Right kidney (tissue), 1 donor: Measurements from ENCODE around the gene RXFP2.

ENCODE experiments used
- DNase-seq: peaks from one replicate; pipeline ENCODE4 v3.0.0-alpha.2; 2016

The RXFP2 gene

DNA sequence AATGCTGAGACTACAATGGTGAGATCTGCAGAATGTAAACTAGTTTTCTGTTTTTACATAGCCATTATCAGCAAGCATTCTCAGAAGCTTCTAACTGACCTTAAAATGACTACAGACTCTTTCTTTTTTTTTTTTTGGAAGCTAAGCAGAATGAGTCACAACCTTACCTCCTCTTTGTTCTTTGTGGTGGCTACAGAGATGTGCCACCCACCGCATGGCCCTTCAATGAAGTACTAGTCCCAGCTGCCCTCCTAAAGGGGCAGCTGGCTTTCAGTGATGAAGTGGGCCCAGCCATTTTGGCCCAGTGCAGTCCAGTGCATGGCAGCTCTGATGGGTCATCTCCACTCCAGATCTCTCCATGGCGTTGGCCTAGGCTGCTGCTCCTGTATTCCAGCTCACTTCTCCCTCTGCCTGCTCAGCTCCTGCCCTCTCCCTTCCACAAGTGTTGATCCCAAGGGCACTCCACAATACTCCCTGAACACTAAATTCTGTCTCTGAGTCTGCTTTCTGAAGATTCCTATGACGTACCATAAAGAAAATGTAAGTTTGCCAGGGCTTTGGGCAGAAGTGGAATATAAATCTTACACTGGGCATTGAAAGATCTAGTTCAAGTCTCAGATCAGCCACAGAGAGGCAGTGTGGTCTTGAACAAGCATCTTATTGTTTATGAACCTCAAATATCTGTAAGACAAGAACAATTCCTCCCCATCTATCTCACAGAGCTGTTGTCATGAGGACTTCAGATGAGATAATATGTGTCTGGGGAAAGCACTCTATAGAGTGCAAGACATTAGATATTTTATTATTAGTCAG is 85.6 kb downstream of the RXFP2 start:
- no peak for DNase-seq

- DNase-seq: no peak
These were observed 87.2 kb downstream of the RXFP2 start for GRCh38 chr13:31826521-31826920.

- no peak for DNase-seq
These were observed 88.4 kb downstream of the RXFP2 start for GRCh38 chr13:31827707-31828106.

DNA sequence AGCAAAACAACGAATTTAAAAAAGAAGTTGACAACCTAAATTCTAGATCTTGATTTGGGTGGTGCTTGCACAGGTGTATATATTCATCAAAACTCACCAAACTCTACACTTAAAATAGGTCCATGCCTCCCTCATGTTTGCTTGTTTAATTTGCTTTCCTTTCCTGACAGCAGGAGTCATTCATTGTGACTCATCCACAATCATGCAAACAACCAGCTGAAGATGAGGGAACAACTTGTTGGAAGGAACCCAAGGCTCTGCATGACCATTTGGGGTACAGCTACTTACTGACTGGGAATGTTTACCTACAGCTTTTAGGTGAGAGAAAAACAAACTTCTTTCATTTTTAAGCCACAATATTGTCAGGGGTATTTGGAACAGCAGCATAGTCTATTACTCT is 96.6 kb downstream of the RXFP2 start:
- DNase-seq: no peak

DNA sequence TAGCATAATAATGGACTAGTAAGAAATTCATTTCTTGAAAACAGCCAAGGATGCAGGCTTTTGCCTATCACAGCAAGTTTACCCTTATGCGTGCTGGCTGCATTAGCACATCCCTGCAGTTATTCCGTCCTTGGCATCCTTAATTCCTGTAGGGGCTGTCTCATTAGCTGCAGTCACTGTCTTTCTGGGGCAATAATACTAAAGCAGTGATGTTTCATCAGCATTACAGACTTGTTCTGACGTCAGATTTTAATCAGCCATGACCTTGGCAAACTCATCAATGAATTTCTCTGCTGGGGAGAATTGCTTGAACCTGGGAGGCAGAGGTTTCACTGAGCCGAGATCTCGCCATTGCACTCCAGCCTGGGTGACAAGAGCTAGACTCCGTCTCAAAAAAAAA is 103.7 kb downstream of the RXFP2 start:
- no peak for DNase-seq

DNA sequence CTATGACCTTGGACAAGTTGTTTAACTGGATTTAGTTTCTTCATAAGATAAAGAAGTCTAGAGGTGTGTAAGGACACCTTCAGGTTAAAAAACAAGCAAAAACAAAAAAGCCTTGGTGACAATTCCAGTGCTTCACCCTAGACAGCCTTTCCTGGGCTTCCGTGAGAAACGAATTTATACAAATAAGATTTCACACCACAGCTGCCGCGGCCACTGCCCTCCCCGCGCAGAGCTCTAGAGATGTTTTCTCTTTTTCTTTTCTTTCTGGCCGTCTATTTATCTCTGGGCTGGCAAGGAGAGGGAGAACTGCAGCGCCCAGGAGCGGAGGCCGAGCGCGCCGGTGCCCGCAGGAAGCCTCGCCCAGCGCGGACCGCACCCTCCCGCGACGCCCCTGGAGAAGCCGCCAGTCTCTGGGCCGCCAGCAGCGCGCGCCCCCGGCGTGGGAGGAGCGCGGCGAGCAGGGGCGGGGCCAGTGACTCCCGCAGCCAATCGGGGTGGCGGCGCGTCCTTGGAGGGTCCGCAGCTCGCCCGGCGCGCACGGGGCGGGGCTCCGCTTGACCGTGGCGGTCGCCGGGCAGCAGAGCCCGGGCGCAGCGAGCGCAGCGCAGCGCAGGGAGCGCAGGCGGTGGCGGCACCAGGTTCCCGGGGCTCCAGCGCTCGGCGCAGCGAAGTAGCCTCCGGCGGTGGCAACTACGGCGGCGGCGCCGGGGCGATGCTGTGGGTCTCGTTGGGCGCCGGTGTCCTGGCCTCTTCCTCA is 107.0 kb downstream of the RXFP2 start:
- peak; percentile 87 for DNase-seq

DNA sequence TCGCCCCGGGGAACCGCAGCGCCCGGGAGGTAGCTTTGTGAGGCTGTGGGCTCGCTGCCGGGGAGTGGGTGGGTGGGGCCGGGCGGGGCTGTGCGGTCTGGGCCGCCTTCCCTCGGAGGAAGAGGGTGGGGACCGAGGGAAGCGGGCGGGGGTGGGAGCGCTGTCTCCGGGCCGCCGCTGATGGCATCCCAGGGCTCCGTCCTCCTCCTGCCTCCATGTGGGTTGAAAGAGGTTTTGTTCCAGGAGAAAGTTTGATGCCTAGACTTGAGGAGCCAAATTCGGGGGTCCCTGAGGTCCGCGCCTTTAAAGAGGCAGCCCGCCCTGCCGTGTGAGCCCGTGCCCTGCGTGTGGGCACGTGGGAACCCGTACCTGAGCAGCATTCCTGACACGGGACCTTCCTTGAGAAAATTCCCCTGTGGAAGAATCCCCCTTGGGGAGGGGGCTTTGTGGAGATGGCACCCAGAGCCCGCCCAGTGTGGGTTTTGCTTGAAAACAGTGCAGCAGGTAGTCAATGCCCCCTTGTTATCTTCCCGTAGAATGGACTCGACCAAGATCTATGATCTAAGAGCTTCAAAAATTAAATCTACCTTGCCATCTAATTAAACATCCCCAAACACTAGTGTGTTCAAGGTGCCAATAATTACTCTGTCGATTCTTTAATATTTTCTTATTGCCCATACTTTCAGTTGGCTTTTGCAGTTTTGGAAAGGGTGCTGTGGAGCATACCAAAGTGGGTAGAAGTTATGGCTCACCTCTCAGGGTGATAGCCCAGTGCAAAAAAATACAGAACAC is 107.8 kb downstream of the RXFP2 start:
- DNase-seq: peak; percentile 25

GRCh38 chr13:31848621-31849020 is 109.3 kb downstream of the RXFP2 start:
- DNase-seq: no peak

GRCh38 chr13:31849206-31849605 is 109.9 kb downstream of the RXFP2 start:
- DNase-seq: no peak

- no peak for DNase-seq
These were observed 110.8 kb downstream of the RXFP2 start for GRCh38 chr13:31850041-31850555.

- no peak for DNase-seq
These were observed 111.9 kb downstream of the RXFP2 start for GRCh38 chr13:31851216-31851615.
